HepG2 (cell line): ENCODE measurements around the gene REM2. TPM values are rescaled to one million over a fixed set of nuclear protein-coding genes. Genes with fewer than 3 reads are reported as not detected.

Experiments
- ERF ChIP-seq: IDR thresholded peaks from 2 replicates; pipeline ENCODE4 v1.6.1; 2018; ENCODE audit warnings: missing biosample characterization, missing genetic modification reagents
- ISL2 ChIP-seq: sonication (generic); formaldehyde crosslinking; IDR thresholded peaks from 2 replicates; pipeline ENCODE4 v1.5.0; 2020; ENCODE audit warnings: missing genetic modification reagents
- KDM6A ChIP-seq: IDR thresholded peaks from 2 replicates; pipeline ENCODE4 v1.6.1; 2016; ENCODE audit warnings: low read depth
- KLF9 ChIP-seq: IDR thresholded peaks from 2 replicates; pipeline ENCODE4 v1.6.1; 2016; ENCODE audit warnings: low read depth
- PHF8 ChIP-seq: sonication (generic); formaldehyde crosslinking; IDR thresholded peaks from 2 replicates; pipeline ENCODE4 v1.5.0; 2020; ENCODE audit warnings: missing genetic modification reagents
- SAFB2 ChIP-seq: sonication (generic); formaldehyde crosslinking; IDR thresholded peaks from 2 replicates; pipeline ENCODE4 v1.5.1; 2020; ENCODE audit warnings: missing genetic modification reagents, low read depth, mild to moderate bottlenecking, borderline replicate concordance
- SIX1 ChIP-seq: sonication (generic); formaldehyde crosslinking; IDR thresholded peaks from 2 replicates; pipeline ENCODE4 v1.4.0; 2020; ENCODE audit warnings: missing genetic modification reagents, borderline replicate concordance
- WIZ ChIP-seq: sonication (generic); formaldehyde crosslinking; IDR thresholded peaks from 2 replicates; pipeline ENCODE4 v1.5.1; 2020; ENCODE audit warnings: mild to moderate bottlenecking, missing genetic modification reagents
- YEATS4 ChIP-seq: sonication (generic); formaldehyde crosslinking; IDR thresholded peaks from 2 replicates; pipeline ENCODE4 v1.4.0; 2020; ENCODE audit warnings: missing genetic modification reagents, borderline replicate concordance
- ZNF33A ChIP-seq: sonication (generic); formaldehyde crosslinking; IDR thresholded peaks from 2 replicates; pipeline ENCODE4 v1.5.1; 2020; ENCODE audit warnings: missing genetic modification reagents, mild to moderate bottlenecking, moderate library complexity, borderline replicate concordance
- ZNF460 ChIP-seq: sonication (generic); formaldehyde crosslinking; IDR thresholded peaks from 2 replicates; pipeline ENCODE4 v1.5.1; 2020; ENCODE audit warnings: missing genetic modification reagents, mild to moderate bottlenecking, borderline replicate concordance
- ZNF501 ChIP-seq: sonication (generic); formaldehyde crosslinking; IDR thresholded peaks from 2 replicates; pipeline ENCODE4 v1.5.1; 2020; ENCODE audit warnings: mild to moderate bottlenecking, moderate library complexity, missing genetic modification reagents
- ZNF550 ChIP-seq: sonication (generic); formaldehyde crosslinking; IDR thresholded peaks from 2 replicates; pipeline ENCODE4 v1.4.0; 2020; ENCODE audit warnings: mild to moderate bottlenecking, missing genetic modification reagents, borderline replicate concordance
- ZNF614 ChIP-seq: IDR thresholded peaks from 2 replicates; pipeline ENCODE4 v1.6.1; 2018; ENCODE audit warnings: missing biosample characterization, missing genetic modification reagents, inconsistent platforms, borderline replicate concordance
- ZNF766 ChIP-seq: sonication (generic); formaldehyde crosslinking; IDR thresholded peaks from 2 replicates; pipeline ENCODE4 v1.5.0; 2020; ENCODE audit warnings: missing genetic modification reagents, borderline replicate concordance
- ZNF780A ChIP-seq: sonication (generic); formaldehyde crosslinking; IDR thresholded peaks from 2 replicates; pipeline ENCODE4 v1.8.0; 2022; ENCODE audit warnings: mild to moderate bottlenecking, missing genetic modification reagents, moderate library complexity
- polyA plus RNA-seq, 8 experiments: library from polyadenylated mRNA; depleted of rRNA in 3 of 8; stranded (reverse) in 7 of 8; unstranded in 1 of 8; fragments of >200 nt; fragmentation: Illumina TruSeq in 4 of 8; extraction: Trizol in 4 of 8; gene quantifications; 2 replicates each; pipeline versions ENCODE4 v1.2.1 to v1.2.3, GENCODE V29; 2011 to 2016; ENCODE audit warnings: low read depth in 4 of 8, missing spikeins in 1 of 8, mixed read lengths in 1 of 8; ENCODE audit not compliant: insufficient read depth in 1 of 8
- total RNA-seq, 5 experiments: library from RNA; depleted of rRNA; stranded (reverse); fragments of >200 nt; fragmentation: Illumina TruSeq; extraction: Trizol; gene quantifications; 2 replicates each; pipeline ENCODE4 v1.2.3, GENCODE V29; 2016; ENCODE audit warnings: low read depth in 1 of 5
- TF ChIP-seq, protein P1 (sequence below): sonication (generic); formaldehyde crosslinking; IDR thresholded peaks from 2 replicates; pipeline ENCODE4 v1.8.0; 2022; ENCODE audit warnings: mild to moderate bottlenecking, missing genetic modification reagents, moderate library complexity
- TF ChIP-seq, protein P2 (sequence below): sonication (generic); formaldehyde crosslinking; IDR thresholded peaks from 2 replicates; pipeline ENCODE4 v1.4.0; 2020; ENCODE audit warnings: low read depth, missing genetic modification reagents
- TF ChIP-seq, protein P3 (sequence below): sonication (generic); formaldehyde crosslinking; IDR thresholded peaks from 2 replicates; pipeline ENCODE4 v1.8.1; 2022; ENCODE audit warnings: low read depth, mild to moderate bottlenecking, missing genetic modification reagents

REM2 gene
- total and polyA plus RNA-seq, 2 of the 13 experiments (the other 11 are each of a cell fraction or from before 2014, with no cell fraction given) = 0.20 TPM; not detected in 1

GRCh38 chr14:22872033-22872832 lies 10.8 kb upstream of the REM2 start (continued):
- TF ChIP-seq ZNF460 (CRISPR knock-in tag) (no peak), YEATS4 (CRISPR knock-in tag) (no peak), ZNF766 (CRISPR knock-in tag) (no peak), KLF9 (CRISPR knock-in tag) (0 out of 2 replicates have a peak, but pooled peaks have one; percentile 66), ZNF33A (no peak; the same call in 1 of the 2 replicates), WIZ (CRISPR knock-in tag) (no peak), ZNF550 (CRISPR knock-in tag) (no peak), PHF8 (no peak), ERF (CRISPR knock-in tag) (0 out of 2 replicates have a peak, but pooled peaks have one; percentile 41), ZNF780A (CRISPR knock-in tag) (no peak), ISL2 (CRISPR knock-in tag) (no peak), SIX1 (CRISPR knock-in tag) (peak; percentile 37; the same call in 1 of the 2 replicates), SAFB2 (peak; percentile 61; the same call in 1 of the 2 replicates), ZNF614 (peak; percentile 59; the same call in 1 of the 2 replicates), ZNF501 (CRISPR knock-in tag) (no peak), KDM6A (CRISPR knock-in tag) (no peak; the same call in 1 of the 2 replicates)
- TF ChIP-seq, protein P1, sequence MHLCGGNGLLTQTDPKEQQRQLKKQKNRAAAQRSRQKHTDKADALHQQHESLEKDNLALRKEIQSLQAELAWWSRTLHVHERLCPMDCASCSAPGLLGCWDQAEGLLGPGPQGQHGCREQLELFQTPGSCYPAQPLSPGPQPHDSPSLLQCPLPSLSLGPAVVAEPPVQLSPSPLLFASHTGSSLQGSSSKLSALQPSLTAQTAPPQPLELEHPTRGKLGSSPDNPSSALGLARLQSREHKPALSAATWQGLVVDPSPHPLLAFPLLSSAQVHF (CRISPR knock-in tag) = 0 out of 2 replicates have a peak, but pooled peaks have one; percentile 3
- TF ChIP-seq, protein P2, sequence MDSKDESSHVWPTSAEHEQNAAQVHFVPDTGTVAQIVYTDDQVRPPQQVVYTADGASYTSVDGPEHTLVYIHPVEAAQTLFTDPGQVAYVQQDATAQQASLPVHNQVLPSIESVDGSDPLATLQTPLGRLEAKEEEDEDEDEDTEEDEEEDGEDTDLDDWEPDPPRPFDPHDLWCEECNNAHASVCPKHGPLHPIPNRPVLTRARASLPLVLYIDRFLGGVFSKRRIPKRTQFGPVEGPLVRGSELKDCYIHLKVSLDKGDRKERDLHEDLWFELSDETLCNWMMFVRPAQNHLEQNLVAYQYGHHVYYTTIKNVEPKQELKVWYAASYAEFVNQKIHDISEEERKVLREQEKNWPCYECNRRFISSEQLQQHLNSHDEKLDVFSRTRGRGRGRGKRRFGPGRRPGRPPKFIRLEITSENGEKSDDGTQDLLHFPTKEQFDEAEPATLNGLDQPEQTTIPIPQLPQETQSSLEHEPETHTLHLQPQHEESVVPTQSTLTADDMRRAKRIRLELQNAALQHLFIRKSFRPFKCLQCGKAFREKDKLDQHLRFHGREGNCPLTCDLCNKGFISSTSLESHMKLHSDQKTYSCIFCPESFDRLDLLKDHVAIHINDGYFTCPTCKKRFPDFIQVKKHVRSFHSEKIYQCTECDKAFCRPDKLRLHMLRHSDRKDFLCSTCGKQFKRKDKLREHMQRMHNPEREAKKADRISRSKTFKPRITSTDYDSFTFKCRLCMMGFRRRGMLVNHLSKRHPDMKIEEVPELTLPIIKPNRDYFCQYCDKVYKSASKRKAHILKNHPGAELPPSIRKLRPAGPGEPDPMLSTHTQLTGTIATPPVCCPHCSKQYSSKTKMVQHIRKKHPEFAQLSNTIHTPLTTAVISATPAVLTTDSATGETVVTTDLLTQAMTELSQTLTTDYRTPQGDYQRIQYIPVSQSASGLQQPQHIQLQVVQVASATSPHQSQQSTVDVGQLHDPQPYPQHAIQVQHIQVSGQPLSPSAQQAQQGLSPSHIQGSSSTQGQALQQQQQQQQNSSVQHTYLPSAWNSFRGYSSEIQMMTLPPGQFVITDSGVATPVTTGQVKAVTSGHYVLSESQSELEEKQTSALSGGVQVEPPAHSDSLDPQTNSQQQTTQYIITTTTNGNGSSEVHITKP = no peak; the same call in 1 of the 2 replicates
- TF ChIP-seq, protein P3, sequence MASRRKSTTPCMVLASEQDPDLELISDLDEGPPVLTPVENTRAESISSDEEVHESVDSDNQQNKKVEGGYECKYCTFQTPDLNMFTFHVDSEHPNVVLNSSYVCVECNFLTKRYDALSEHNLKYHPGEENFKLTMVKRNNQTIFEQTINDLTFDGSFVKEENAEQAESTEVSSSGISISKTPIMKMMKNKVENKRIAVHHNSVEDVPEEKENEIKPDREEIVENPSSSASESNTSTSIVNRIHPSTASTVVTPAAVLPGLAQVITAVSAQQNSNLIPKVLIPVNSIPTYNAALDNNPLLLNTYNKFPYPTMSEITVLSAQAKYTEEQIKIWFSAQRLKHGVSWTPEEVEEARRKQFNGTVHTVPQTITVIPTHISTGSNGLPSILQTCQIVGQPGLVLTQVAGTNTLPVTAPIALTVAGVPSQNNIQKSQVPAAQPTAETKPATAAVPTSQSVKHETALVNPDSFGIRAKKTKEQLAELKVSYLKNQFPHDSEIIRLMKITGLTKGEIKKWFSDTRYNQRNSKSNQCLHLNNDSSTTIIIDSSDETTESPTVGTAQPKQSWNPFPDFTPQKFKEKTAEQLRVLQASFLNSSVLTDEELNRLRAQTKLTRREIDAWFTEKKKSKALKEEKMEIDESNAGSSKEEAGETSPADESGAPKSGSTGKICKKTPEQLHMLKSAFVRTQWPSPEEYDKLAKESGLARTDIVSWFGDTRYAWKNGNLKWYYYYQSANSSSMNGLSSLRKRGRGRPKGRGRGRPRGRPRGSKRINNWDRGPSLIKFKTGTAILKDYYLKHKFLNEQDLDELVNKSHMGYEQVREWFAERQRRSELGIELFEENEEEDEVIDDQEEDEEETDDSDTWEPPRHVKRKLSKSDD (CRISPR knock-in tag) = no peak
